Left ventricle myocardium inferior (tissue), 1 donor: Measurements from ENCODE around the gene LARGE1. TPM values are rescaled to one million over a fixed set of nuclear protein-coding genes. Genes with fewer than 3 reads are reported as not detected.

ENCODE experiments used
- DNase-seq: peaks from one replicate; pipeline ENCODE4 v3.0.0-alpha.2; 2020
- H3K27ac ChIP-seq: fragments of 200-600 bp; replicated peaks from 2 replicates; pipeline ENCODE4 v1.8.0; 2021
- H3K27me3 ChIP-seq: fragments of 200-600 bp; 2 replicates; pipeline ENCODE4 v1.8.0; 2021; ENCODE audit warnings: low read depth
- H3K36me3 ChIP-seq: fragments of 200-600 bp; 2 replicates; pipeline ENCODE4 v1.8.0; 2021
- H3K4me1 ChIP-seq: fragments of 200-600 bp; 2 replicates; pipeline ENCODE4 v1.8.0; 2021
- H3K4me3 ChIP-seq: fragments of 200-600 bp; 2 replicates; pipeline ENCODE4 v1.8.0; 2021; ENCODE audit warnings: mild to moderate bottlenecking, moderate library complexity
- H3K9me3 ChIP-seq: fragments of 200-600 bp; replicated peaks from 2 replicates; pipeline ENCODE4 v1.8.0; 2021
- intact Hi-C: fragments of 100-400 bp; cut with micrococcal nuclease; formaldehyde crosslinking; loops from one replicate; pipeline ENCODE4 v1.11.0; 2022
- total RNA-seq: library from RNA; stranded (reverse); fragmentation: NEBNext Ultra II Directional; extraction: Animal tissue kit (Norgen Biotek cat#: 25700); gene quantifications from one replicate; pipeline ENCODE4 v1.2.1, GENCODE V29; 2021
- TF ChIP-seq, protein P1 (sequence below): fragments of 200-600 bp; IDR thresholded peaks from 2 replicates; pipeline ENCODE4 v1.8.0; 2021; ENCODE audit warnings: antibody characterized with exemption, mild to moderate bottlenecking, borderline replicate concordance
- donor health status: DM: no; HTN: yes; CAD: no; lungs with severe emphysema.

Gene LARGE1
- total RNA-seq, 1 donor from 2014 or later, result 117 TPM

DNA sequence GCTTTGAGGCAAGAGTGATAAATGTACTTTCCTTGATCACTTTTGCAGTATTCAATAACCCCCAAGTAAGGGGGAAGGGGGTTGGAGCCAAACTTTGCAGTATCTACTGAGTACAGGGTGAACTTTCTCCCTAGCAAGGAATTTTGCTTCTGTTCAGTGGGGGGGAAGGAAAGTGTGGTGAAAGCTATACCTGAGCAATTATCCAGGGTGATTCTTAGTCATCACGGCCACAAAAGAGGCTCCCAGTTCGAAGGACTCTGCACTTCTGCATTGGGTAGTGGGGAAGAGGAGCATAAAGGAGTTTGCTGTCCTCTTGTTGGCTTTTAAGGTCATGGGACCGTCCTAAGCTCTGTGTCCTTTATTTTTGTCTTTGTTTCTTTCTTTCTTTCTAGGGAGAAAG lies 515.6 kb downstream of the LARGE1 start:
- no peak overlapping the region for H3K27ac ChIP-seq
- no peaks in the 10 kb centered on the region for H3K9me3 ChIP-seq
- TF ChIP-seq, protein P1, sequence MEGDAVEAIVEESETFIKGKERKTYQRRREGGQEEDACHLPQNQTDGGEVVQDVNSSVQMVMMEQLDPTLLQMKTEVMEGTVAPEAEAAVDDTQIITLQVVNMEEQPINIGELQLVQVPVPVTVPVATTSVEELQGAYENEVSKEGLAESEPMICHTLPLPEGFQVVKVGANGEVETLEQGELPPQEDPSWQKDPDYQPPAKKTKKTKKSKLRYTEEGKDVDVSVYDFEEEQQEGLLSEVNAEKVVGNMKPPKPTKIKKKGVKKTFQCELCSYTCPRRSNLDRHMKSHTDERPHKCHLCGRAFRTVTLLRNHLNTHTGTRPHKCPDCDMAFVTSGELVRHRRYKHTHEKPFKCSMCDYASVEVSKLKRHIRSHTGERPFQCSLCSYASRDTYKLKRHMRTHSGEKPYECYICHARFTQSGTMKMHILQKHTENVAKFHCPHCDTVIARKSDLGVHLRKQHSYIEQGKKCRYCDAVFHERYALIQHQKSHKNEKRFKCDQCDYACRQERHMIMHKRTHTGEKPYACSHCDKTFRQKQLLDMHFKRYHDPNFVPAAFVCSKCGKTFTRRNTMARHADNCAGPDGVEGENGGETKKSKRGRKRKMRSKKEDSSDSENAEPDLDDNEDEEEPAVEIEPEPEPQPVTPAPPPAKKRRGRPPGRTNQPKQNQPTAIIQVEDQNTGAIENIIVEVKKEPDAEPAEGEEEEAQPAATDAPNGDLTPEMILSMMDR, result no peak
- H3K27me3 ChIP-seq, result no peaks in the 10 kb centered on the region
- intact Hi-C loops, result no loop called here
- H3K4me1 ChIP-seq, result peaks cover 40% of the 10 kb centered on the region
- H3K4me3 ChIP-seq, result no peak overlapping the region
- no peaks in the 10 kb centered on the region for H3K36me3 ChIP-seq
- DNase-seq, result no peak

DNA sequence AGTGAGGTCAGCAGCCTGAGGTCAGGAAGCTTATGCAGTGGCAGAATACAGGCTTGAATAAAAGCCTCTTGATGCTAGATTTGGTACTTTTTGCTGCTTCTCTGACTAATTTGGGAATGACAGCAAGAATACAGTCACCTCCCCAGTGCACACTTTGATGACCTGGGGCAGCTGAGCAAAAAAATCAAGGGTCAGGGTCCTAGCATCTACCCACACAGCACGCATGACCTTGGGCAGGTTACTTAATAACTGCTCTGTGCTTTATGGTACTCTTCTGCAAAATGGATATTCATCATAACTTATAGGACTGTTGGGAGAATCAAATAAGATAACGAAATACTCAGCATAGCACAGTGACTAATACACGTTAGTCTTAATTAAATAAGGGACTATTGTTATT lies 518.0 kb downstream of the LARGE1 start:
- DNase-seq, result no peak
- Histone ChIP-seq H3K4me3 (no peak overlapping the region), H3K36me3 (no peaks in the 10 kb centered on the region), H3K27me3 (no peaks in the 10 kb centered on the region), H3K4me1 (peaks cover 40% of the 10 kb centered on the region), H3K27ac (no peak overlapping the region), H3K9me3 (no peaks in the 10 kb centered on the region)
- intact Hi-C loops, result no loop called here
- TF ChIP-seq, protein P1, result no peak

DNA sequence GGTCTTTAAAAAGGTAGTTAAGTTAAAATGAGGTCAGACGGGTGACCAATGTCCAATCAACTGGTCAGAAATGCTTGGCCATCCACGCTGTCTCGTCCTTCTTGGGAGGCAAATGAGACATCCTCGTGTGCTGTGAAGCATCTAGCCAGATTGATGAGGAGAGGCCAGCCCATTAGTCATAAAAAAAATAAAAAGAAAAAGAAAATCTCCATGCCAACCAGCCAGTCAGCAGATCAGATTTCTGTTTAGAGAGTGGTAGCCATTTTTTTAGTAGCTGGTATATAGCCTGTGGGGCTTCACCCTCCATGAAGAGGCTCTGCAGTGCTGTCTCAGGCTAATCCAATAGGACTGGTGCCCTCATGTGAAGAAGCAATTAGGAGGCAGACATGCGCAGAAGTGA lies 519.0 kb downstream of the LARGE1 start:
- H3K4me1 ChIP-seq, result peaks cover 40% of the 10 kb centered on the region
- TF ChIP-seq, protein P1, result no peak
- no peaks in the 10 kb centered on the region for H3K9me3 ChIP-seq
- no peak overlapping the region for H3K27ac ChIP-seq
- no peak overlapping the region for H3K4me3 ChIP-seq
- intact Hi-C loops, result no loop called here
- H3K27me3 ChIP-seq, result no peaks in the 10 kb centered on the region
- no peaks in the 10 kb centered on the region for H3K36me3 ChIP-seq
- no peak for DNase-seq

DNA sequence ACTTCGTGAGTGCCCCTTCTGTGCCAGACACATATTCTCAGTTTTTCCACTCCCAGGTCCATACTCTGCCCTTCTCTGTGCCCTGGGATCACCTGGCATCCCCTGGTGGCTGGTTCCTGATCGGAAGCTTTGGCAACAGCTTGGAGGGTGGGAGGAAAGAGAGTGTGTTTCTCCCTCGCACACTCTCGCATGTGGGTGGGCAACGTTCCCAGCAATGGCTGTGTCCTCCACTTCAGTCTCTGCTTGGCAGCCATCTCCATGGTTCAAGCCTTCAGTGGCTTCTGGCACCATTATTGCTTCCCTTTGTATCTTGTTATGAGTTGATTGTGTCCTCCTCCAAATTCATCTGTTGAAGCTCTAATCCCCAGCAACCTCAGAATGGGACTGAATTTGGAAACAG lies 519.4 kb downstream of the LARGE1 start:
- intact Hi-C loops, result no loop called here
- H3K4me3 ChIP-seq, result no peak overlapping the region
- DNase-seq, result peak; percentile 19
- TF ChIP-seq, protein P1, result no peak
- H3K27me3 ChIP-seq, result no peaks in the 10 kb centered on the region
- no peaks in the 10 kb centered on the region for H3K36me3 ChIP-seq
- H3K4me1 ChIP-seq, result peaks cover 40% of the 10 kb centered on the region
- H3K9me3 ChIP-seq, result no peaks in the 10 kb centered on the region
- no peak overlapping the region for H3K27ac ChIP-seq

DNA sequence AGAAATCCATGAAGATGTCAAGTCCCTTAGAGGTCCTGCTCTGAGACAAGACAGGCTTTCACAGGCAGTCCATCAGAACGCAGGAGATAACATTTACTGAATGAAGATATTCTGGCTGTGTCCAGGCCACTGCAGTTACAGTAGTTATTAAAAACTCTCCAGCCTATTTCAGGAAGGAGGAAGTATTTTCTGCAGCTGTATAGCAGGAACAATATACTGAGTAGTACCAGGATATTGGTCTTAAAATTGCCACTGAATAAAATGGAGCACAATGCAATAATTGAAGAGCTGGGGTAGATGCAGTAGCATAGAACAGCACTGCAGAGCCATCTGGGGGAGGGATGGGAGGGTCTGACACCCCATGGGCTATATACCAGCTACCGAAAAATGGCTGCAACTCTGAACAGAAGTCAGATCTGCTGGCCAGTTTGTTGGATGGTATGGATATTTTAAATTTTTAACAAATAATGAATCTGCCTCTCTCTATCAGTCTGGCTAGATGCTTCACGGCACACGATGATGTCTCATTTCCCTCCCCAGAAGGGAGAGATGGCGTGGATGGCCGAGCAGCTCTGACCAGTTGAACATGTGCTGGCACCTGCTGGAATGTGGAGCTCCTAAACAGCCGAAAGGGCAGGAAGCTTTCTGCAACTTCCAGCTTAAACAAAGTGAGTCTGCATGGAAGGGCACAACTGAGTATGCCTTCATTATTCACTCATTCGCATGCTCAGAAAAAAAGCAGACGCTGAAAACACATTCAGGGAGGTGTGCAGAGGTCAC lies 520.0 kb downstream of the LARGE1 start:
- Histone ChIP-seq H3K27ac (no peak overlapping the region), H3K9me3 (no peaks in the 10 kb centered on the region), H3K4me3 (no peak overlapping the region), H3K36me3 (no peaks in the 10 kb centered on the region), H3K27me3 (no peaks in the 10 kb centered on the region), H3K4me1 (peaks cover 34% of the 10 kb centered on the region)
- intact Hi-C loops, result no loop called here
- TF ChIP-seq, protein P1, result no peak
- DNase-seq, result no peak
